ENCODE results near the gene SEC24D. TPM values are rescaled to one million over a fixed set of nuclear protein-coding genes. Genes with fewer than 3 reads are reported as not detected.

Gene SEC24D
- total RNA-seq, 1 experiment from 2014 or later, result 61.5 TPM

GRCh38 chr4:118842055-118842454 lies 6.1 kb upstream of the SEC24D start:
- Histone ChIP-seq H3K27me3 (ENCODE audit: insufficient read depth, low read length) (no peaks in the 10 kb centered on the region), H3K18ac (ENCODE audit: insufficient read length, low read depth, low read length) (no peak overlapping the region), H3K23me2 (ENCODE audit: insufficient read length, low read depth, low read length, poor library complexity, severe bottlenecking) (peaks cover 2% of the 10 kb centered on the region), H2BK15ac (ENCODE audit: low read depth, low read length) (no peak overlapping the region), H2BK120ac (ENCODE audit: low read depth, low read length, poor library complexity, severe bottlenecking) (no peak overlapping the region), H3K79me2 (ENCODE audit: insufficient read depth, low read length) (no peaks in the 10 kb centered on the region), H2BK20ac (ENCODE audit: low read depth, low read length, poor library complexity, severe bottlenecking) (no peak overlapping the region), H4K91ac (ENCODE audit: insufficient read length, low read depth, low read length) (no peak overlapping the region), H3K14ac (ENCODE audit: insufficient read depth, low read length) (no peak overlapping the region), H3T11ph (ENCODE audit: low read length) (no peak overlapping the region), H4K8ac (replicated peaks; ENCODE audit: insufficient read length, low read depth, low read length) (no peak overlapping the region), H3K4me2 (ENCODE audit: insufficient read depth, insufficient read length, low read length) (no peak overlapping the region), H3K9ac (ENCODE audit: extremely low read depth, insufficient read length, low read length) (no peak overlapping the region), H3K9me3 (ENCODE audit: control insufficient read depth, low read depth, low read length) (no peaks in the 10 kb centered on the region), H3K27ac (ENCODE audit: insufficient read length, low read depth, low read length) (no peak overlapping the region), H2AK5ac (ENCODE audit: insufficient read length, low read length) (no peak overlapping the region), H2AFZ (ENCODE audit: low read length) (no peak overlapping the region), H3K79me1 (ENCODE audit: insufficient read depth, low read depth, low read length, poor library complexity, severe bottlenecking) (no peaks in the 10 kb centered on the region), H4K20me1 (ENCODE audit: control insufficient read depth, insufficient read depth, insufficient read length) (no peaks in the 10 kb centered on the region), H3K56ac (ENCODE audit: insufficient read length, low read depth, low read length) (no peak overlapping the region), H2BK5ac (ENCODE audit: insufficient read length, low read length) (no peak overlapping the region), H4K5ac (ENCODE audit: insufficient read length, low read depth, low read length) (no peak overlapping the region), H3K4ac (ENCODE audit: low read depth, low read length) (no peak overlapping the region), H2BK12ac (ENCODE audit: insufficient read length, low read depth, low read length) (no peak overlapping the region), H3K4me1 (ENCODE audit: insufficient read depth, low read length) (peaks cover 10% of the 10 kb centered on the region; the same call in 1 of the 2 replicates), H3K23ac (ENCODE audit: insufficient read length, low read depth, low read length) (no peak overlapping the region)
- no peaks in the 10 kb centered on the region for H3K9me3 Mint-ChIP-seq
- no CpG with 5 or more reads among the region's 3 CpGs for WGBS (ENCODE audit: extremely low coverage, insufficient read length, low lambda C conversion rate)
- no peak overlapping the region for H3K27ac Mint-ChIP-seq
- no peak for DNase-seq
- TF ChIP-seq, protein P1, sequence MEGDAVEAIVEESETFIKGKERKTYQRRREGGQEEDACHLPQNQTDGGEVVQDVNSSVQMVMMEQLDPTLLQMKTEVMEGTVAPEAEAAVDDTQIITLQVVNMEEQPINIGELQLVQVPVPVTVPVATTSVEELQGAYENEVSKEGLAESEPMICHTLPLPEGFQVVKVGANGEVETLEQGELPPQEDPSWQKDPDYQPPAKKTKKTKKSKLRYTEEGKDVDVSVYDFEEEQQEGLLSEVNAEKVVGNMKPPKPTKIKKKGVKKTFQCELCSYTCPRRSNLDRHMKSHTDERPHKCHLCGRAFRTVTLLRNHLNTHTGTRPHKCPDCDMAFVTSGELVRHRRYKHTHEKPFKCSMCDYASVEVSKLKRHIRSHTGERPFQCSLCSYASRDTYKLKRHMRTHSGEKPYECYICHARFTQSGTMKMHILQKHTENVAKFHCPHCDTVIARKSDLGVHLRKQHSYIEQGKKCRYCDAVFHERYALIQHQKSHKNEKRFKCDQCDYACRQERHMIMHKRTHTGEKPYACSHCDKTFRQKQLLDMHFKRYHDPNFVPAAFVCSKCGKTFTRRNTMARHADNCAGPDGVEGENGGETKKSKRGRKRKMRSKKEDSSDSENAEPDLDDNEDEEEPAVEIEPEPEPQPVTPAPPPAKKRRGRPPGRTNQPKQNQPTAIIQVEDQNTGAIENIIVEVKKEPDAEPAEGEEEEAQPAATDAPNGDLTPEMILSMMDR (conservative IDR thresholded peaks at IDR 0.05), result no peak
- no peaks in the 10 kb centered on the region for H3K27me3 Mint-ChIP-seq (ENCODE audit: low read depth)
- H3K4me1 Mint-ChIP-seq, result peaks cover 24 to 30% of the 10 kb centered on the region in 2 experiments
- no peak overlapping the region for H3K4me3 Mint-ChIP-seq
- peaks cover 0 to 1% (median 0%) of the 10 kb centered on the region in 3 experiments; a peak in 3 of 7 replicates for H3K36me3 Mint-ChIP-seq (ENCODE audit: insufficient read depth in 1 of 3, low read depth in 3 of 3)
